HG03521 (cell line): ENCODE results near the gene TBCE.
"Not testable (repeated sequence)": the region's sequence is repeated elsewhere in the genome, so short reads cannot be mapped to it uniquely, and the experiment has no call there.

Source experiments
- ATAC-seq: cut with Tn5 transposase; IDR thresholded peaks from one replicate; pipeline ENCODE4 v1.9.1; 2021; ENCODE audit warnings: mild to moderate bottlenecking, moderate library complexity; ENCODE audit not compliant: unreplicated experiment

The TBCE gene

DNA sequence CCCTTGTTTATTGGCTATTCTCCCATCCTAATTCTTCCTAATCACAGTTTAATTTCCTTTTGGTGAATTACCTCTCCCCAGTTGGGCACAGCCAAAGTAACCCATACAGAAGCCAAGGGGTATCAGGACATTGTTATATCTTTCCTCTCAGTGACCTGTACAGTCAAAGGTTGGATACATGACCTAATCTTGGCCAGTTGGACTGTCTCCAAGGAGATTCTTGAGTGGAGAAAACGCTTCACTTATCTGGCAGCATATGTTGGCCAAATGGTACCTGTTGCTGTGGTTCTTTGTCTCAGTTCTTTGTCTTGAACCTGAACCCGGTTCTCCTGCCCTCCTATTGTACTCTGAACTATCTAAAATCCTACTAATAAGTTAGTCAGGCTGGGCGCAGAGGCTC, 15.3 kb upstream of the TBCE start:
- ATAC-seq = no peak

DNA sequence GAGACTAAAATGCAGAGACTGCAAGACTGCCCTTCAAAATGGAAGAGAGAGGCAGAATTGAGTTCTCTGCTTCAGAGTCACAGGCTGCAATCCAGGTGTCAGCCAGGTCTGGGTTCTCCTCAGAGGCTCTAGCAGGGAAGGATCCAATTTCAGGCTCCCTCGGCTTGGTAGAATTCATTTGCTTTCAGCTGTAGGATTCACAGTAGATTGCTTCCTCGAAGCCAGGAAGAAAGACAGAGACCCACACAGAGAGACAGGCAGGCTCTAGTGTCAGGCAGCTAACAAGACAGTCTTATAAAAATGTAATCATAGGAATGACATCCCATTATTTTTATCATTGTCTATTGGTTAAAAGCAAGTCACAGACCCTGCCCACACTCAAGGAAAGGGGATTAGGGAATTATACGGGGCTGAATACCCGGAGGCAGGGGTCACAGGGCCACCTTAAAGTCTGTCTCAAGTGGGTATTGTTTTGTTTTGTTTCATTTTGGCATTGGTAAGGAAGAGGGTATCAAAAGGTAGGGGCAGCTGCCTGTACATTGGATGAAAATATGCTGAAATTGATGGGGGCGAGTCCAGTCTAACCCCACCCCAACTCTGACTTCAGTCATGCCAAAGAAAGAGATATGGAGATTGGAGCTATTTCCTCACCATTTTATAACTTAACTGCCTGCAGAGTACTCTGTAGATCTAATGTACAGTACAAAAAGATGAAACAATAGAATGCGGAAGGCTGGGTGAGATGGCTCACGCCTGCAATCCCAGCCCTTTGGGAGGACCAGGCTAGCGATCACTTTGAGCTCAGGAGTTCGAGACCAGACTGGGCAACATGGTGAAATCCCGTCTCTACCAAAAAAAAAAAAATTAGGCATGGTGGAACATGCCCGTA, 9.5 kb upstream of the TBCE start:
- no peak for ATAC-seq

GRCh38 chr1:235358899-235359298, 8.3 kb upstream of the TBCE start:
- no peak for ATAC-seq

- not testable (repeated sequence) for ATAC-seq
Measured at GRCh38 chr1:235364189-235364588, 3.0 kb upstream of the TBCE start.

DNA sequence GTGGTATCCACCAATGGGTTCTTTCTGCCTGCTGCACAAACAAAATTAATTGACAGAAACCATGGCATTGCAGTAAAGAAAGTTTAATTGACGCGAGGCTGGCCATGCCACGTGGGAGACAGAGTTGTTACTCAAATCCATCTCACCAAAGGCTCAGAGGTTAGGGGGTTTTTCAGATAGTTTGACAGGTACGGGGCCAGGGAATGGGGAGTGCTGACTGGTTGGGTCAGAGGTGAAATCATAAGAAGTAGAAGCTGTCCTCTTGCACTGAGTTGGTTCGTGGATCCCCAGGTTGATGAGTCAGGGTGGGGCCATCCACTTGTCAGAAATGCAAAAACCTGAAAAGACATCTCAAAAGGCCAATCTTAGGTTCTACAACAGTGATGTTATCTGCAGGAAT, 941 bp upstream of the TBCE start:
- no peak for ATAC-seq

- no peak for ATAC-seq
Measured at GRCh38 chr1:235368428-235368827, 1.2 kb downstream of the TBCE start.

DNA sequence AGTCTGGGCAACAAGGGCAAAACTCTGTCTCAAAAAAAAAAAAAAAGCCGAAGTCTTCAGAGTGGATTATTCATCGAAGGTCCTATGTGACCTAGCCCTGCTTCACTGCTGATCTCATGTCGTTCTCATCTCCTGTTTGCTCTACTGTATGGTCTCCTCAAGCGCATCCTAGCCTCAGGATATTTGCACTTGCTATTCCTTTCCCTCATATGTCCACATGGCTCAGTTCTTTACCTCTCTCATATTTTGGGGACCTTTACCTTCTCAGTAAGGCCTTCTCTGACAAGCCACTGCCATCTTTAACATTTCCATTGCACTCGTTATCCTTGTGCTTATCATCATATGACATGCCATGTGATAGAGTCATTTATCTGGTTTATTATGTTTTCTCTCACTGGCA, 2.6 kb downstream of the TBCE start:
- ATAC-seq = no peak

DNA sequence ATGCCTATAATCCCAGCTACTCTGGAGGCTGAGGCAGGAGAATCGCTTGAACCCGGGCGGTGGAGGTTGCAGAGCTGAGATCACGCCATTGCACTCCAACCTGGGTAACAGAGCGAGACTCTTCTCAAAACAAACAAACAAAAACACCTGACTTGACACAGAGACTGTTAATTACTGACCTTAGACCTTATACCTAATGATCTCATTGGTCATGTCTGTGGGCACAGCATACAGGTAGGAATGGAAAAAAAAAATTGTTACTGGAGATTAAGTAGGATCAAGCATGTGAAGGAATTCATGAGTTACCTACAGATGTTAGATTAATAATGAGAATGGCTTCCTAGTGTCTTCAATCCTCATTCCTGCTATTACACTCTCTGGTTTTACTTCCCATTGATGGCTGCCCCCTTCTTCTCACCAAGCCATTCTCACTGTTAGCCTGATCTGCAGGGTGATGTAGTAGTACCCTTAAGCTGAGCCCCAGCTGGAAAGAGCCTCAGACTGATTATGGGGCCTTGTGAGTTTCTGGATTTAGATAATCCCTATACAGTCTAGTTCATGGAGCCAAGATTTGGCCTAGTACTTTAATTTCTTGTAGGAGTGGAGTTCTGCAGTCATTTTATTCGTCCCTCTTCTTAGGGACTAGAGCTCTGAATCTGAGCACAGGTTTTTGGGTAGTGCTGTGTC, 8.8 kb downstream of the TBCE start:
- no peak for ATAC-seq

DNA sequence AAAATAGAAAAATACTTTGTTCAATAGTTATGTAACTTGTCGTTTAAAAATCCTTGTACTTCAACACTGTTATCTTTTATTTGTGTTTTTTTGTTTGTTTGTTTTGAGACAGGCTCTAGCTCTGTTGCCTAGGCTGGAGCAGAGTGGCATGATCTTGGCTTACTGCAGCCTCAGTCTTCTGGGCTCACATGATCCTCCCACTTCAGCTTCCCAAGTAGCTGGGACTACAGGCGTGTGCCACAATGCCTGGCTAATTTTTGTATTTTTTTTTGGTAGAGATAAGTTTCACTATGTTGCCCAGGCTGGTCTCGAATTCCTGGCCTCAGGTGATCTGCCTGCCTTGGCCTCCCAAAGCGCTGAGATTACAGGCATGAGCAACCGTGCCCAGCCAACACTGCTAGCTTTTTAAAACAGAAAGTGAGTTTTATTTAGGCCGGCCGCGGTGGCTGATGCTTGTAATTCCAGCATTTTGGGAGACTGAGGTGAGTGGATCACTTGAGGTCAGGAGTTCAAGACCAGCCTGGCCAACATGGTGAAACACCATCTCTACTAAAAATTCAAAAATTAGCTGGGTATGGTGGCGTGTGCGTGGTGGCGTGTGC, 11.0 kb downstream of the TBCE start:
- ATAC-seq = not testable (repeated sequence)

GRCh38 chr1:235381955-235382739, 14.9 kb downstream of the TBCE start:
- ATAC-seq = not testable (repeated sequence)

DNA sequence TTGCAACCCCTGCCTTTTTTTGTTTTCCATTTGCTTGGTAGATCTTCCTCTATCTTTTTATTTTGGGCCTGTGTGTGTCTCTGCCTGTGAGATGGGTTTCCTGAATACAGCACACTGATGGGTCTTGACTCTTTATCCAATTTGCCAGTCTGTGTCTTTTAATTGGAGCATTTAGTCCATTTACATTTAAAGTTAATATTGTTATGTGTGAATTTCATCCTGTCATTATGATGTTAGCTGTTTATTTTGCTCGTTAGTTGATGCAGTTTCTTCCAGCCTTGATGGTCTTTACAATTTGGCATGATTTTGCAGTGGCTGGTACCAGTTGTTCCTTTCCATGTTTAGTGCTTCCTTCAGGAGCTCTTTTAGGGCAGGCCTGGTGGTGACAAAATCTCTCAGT, 18.4 kb downstream of the TBCE start:
- ATAC-seq = not testable (repeated sequence)

GRCh38 chr1:235391874-235392273, 24.6 kb downstream of the TBCE start:
- ATAC-seq = no peak

DNA sequence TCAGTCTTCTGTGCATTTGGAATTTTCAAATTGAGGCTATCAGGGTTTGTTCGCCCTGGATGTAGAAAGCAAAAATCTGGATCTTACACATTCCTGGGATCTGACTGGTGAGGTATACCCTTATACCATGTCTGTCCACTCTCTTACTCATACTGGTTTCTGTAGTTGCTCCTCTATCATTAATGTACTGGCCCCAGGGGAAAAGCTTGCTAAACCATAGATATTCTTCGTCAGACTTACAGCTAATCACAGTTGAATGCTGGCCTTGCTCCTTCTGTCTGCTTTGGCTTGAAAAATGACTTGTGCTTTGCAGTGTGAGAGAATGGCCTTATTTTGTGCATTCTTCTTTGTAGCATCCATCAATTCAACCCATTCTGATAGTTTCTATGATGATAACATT, 30.5 kb downstream of the TBCE start:
- no peak for ATAC-seq

- no peak for ATAC-seq
Measured at GRCh38 chr1:235399661-235400060, 32.4 kb downstream of the TBCE start.

DNA sequence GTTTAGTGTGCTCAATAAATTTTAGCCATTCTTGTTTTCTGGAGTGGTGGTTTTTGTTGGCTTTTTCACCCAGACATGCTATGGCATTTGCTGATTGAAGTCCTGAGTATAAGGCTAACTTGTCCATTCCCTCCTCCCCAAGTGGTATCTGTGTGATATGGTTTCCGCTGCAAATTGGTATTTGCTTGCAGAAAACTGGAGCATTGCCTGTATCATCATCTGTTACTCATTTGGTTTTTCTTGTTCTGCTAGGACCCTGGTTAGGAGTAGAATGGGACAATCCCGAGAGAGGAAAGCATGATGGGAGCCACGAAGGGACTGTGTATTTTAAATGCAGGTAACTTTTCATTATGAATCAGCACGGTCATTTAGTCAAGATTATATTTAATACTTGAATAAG, 34.0 kb downstream of the TBCE start:
- ATAC-seq = no peak

GRCh38 chr1:235402457-235403200, 35.4 kb downstream of the TBCE start:
- ATAC-seq = no peak

DNA sequence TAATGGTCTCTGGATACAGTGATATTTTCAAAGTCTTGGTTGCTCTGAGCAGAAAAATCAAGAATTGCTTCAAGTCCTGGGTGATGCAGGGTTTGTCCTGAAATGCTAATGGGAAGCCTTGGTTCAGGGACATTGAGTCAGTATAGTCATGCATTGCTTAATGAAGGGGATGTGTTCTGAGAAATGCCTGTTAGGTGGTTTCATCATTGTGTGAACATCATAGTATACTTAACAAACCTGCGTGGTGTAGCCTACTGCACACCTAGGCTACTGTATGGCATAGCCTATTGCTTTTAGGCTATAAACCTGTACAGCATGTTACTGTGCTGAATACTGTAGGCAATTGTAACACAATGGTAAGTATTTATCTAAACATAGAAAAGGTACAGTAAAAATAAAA, 36.4 kb downstream of the TBCE start:
- ATAC-seq = no peak

DNA sequence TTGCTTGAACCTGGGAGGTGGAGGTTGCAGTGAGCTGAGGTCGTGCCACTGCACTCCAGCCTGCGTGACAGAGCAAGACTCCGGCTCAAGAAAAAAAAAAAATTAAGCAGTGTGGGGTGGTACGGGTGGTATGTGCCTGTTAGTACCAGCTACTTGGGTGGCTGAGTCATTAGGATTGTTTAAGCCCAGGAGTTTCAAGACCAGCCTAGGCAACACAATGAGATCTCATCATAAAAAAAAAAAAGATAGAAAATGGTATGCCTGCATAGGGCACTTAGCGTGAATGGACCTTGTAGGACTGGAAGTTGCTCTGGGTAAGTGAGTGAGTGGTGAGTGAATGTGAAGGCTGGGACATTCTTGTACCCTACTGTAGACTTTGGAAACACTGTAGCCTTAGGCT, 37.0 kb downstream of the TBCE start:
- no peak for ATAC-seq

GRCh38 chr1:235407419-235407818, 40.2 kb downstream of the TBCE start:
- ATAC-seq = no peak

DNA sequence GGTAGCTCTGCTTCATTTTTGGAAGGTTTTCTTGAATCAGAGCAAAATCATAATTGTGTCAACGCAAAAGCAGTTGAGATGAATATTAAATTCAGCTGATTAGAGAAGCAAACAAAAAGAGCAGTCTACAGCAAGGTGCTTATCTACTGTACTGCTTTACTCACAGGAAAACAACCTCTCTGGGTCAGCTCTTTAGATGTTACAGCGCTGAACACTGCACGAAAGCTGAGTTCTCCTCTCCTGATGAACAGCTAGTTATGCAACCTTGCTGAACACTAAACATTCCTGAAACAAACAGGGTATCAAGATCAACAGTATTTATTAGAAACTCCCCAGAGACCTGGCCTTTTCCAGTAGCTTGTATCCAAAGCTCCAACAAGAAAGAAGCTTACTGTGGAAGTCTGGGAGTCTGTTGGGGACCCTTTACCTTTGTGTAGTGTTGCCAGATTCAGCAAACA, 41.3 kb downstream of the TBCE start:
- no peak for ATAC-seq
